K562 (cell line): ENCODE measurements around the gene KIAA0825. TPM values are rescaled to one million over a fixed set of nuclear protein-coding genes. Genes with fewer than 3 reads are reported as not detected.

Experiments used
- ATAC-seq: fragments of 200-7000 bp; cut with Tn5 transposase; 3 replicates; pipeline ENCODE4 v1.9.1; 2020; ENCODE audit warnings: moderate library complexity
- BruUV-seq: library from RNA; stranded (reverse); fragments of 400-500 nt; replicated peaks from 2 replicates; lab custom pipeline; 2021; lab: Mats Ljungman, UMichigan
- CTCF ChIA-PET: fragments of 300-600 bp; formaldehyde crosslinking; extraction: SDS; loops from one replicate; lab custom pipeline; 2021; ENCODE audit warnings: low intra/inter-chr PET ratio; lab: Yijun Ruan, JAX
- POLR2A ChIA-PET: fragments of 300-600, 350-650 bp; sonication (Branson Sonifier 250); formaldehyde crosslinking; extraction: SDS; loops from one replicate; lab custom pipeline; 2021; ENCODE audit warnings: antibody characterized with exemption, inconsistent platforms; lab: Yijun Ruan, JAX
- DNase-seq, 4 experiments: peaks; one replicate each; pipeline versions ENCODE4 v3.0.0 to v3.0.0-alpha.2; 2011 to 2018; ENCODE audit warnings: low spot score in 3 of 4, mixed read lengths in 3 of 4; ENCODE audit errors: extremely low read depth in 1 of 4
- FAIRE-seq: peaks from 2 replicates; lab custom pipeline; 2011; peaks lifted over from hg19 to GRCh38; lab: Jason Lieb, UNC
- H2AFZ ChIP-seq: 2 replicates; pipeline ENCODE4 v1.6.0; 2011; ENCODE audit warnings: low read depth, low read length, control low read depth, inconsistent platforms
- H3K27ac ChIP-seq: fragments of 200-600 bp; 3 replicates; pipeline ENCODE4 v1.8.0; 2011; ENCODE audit warnings: low read depth, mild to moderate bottlenecking, control low read depth, inconsistent platforms, low read length, moderate library complexity, mixed read lengths; ENCODE audit errors: extremely low read depth
- H3K27me3 ChIP-seq, 2 experiments: fragments of 300-600 bp in 1 of 2; 2 replicates in 1 of 2; 3 replicates in 1 of 2; pipeline versions ENCODE4 v1.6.0 to v1.8.0; 2011; ENCODE audit warnings: inconsistent platforms in 2 of 2, low read length in 2 of 2, mild to moderate bottlenecking in 1 of 2, mixed read lengths in 1 of 2, moderate library complexity in 1 of 2; ENCODE audit not compliant: control insufficient read depth in 2 of 2, insufficient read depth in 2 of 2
- H3K36me3 ChIP-seq: fragments of 300-600 bp; 3 replicates; pipeline ENCODE4 v1.8.0; 2011; ENCODE audit warnings: mild to moderate bottlenecking, low read length, inconsistent platforms; ENCODE audit not compliant: control insufficient read depth, insufficient read depth
- H3K4me1 ChIP-seq, 2 experiments: fragments of 200-600 bp in 1 of 2; replicated peaks in 1 of 2; 2 replicates in 1 of 2; 3 replicates in 1 of 2; pipeline versions ENCODE4 v1.5.1 to v1.8.0; 2011; ENCODE audit warnings: inconsistent platforms in 2 of 2, low read length in 2 of 2, mild to moderate bottlenecking in 1 of 2, mixed read lengths in 1 of 2, moderate library complexity in 1 of 2; ENCODE audit not compliant: control insufficient read depth in 2 of 2, insufficient read depth in 2 of 2
- H3K4me2 ChIP-seq: 2 replicates; pipeline ENCODE4 v1.6.1; 2011; ENCODE audit warnings: low read length, control low read depth, inconsistent platforms, mixed read lengths; ENCODE audit not compliant: insufficient read depth
- H3K4me3 ChIP-seq: fragments of 200-600 bp; sonication (generic), shearing (Covaris generic); 2 replicates; pipeline ENCODE4 v1.5.1; 2016; ENCODE audit warnings: control low read depth, inconsistent platforms
- H3K79me2 ChIP-seq: fragments of 200-600 bp; 3 replicates; pipeline ENCODE4 v1.8.0; 2011; ENCODE audit warnings: low read length, inconsistent platforms; ENCODE audit not compliant: control insufficient read depth, insufficient read depth
- H3K9ac ChIP-seq, 2 experiments: 2 replicates each; pipeline versions ENCODE4 v1.6.0 to v1.6.1; 2011; ENCODE audit warnings: low read depth in 2 of 2, low read length in 2 of 2, control low read depth in 1 of 2, inconsistent platforms in 1 of 2, mild to moderate bottlenecking in 1 of 2, mixed read lengths in 1 of 2; ENCODE audit not compliant: insufficient read depth in 1 of 2
- H3K9me1 ChIP-seq: one replicate; pipeline ENCODE4 v1.6.0; 2011; ENCODE audit warnings: inconsistent platforms, mild to moderate bottlenecking, low read length, moderate library complexity; ENCODE audit not compliant: control insufficient read depth, insufficient read depth
- H3K9me3 ChIP-seq: replicated peaks from 2 replicates; pipeline ENCODE4 v1.5.1; 2011; ENCODE audit warnings: low read depth, low read length, inconsistent platforms; ENCODE audit not compliant: control insufficient read depth, insufficient read depth
- H4K20me1 ChIP-seq: replicated peaks from 2 replicates; pipeline ENCODE4 v1.6.1; 2011; ENCODE audit warnings: low read length, inconsistent platforms, mixed read lengths; ENCODE audit not compliant: control insufficient read depth, insufficient read depth
- ARID2 ChIP-seq: fragments of 450-650 bp; IDR thresholded peaks from 2 replicates; pipeline ENCODE4 v1.6.1; 2017; ENCODE audit warnings: antibody characterized with exemption, mild to moderate bottlenecking
- EP300 ChIP-seq: IDR thresholded peaks from 2 replicates; pipeline ENCODE4 v1.6.1; 2012; ENCODE audit warnings: low read length, improper control_type of control experiment
- KLF6 ChIP-seq: fragments of 250-450 bp; sonication (Bioruptor Pico); IDR thresholded peaks from 2 replicates; pipeline ENCODE4 v1.4.0; 2020; ENCODE audit warnings: mild to moderate bottlenecking, moderate library complexity, borderline replicate concordance
- MBD1 ChIP-seq: fragments of 250-450 bp; sonication (Bioruptor Pico); IDR thresholded peaks from 2 replicates; pipeline ENCODE4 v1.8.0; 2022; ENCODE audit warnings: inconsistent platforms
- NFXL1 ChIP-seq: fragments of 450-650 bp; formaldehyde crosslinking; IDR thresholded peaks from 2 replicates; pipeline ENCODE4 v1.4.0; 2021; ENCODE audit warnings: mild to moderate bottlenecking
- RHOXF2B ChIP-seq: fragments of 250-450 bp; sonication (Bioruptor Pico); conservative IDR thresholded peaks from 2 replicates; pipeline ENCODE4 v1.5.1; 2021
- SP1 ChIP-seq: sonication (generic); formaldehyde crosslinking; IDR thresholded peaks from 2 replicates; pipeline ENCODE4 v1.8.1; 2022; ENCODE audit warnings: mild to moderate bottlenecking, missing genetic modification reagents
- WGBS: fragments of 100-300 bp; shearing (Covaris generic); methylation state at CpG from one replicate; pipeline ENCODE4 v1.1.6; 2016; ENCODE audit warnings: low coverage, mixed read lengths; ENCODE audit not compliant: insufficient coverage; ENCODE audit errors: missing lambda C conversion rate; 5-methylcytosine and 5-hydroxymethylcytosine counted together
- in situ Hi-C: fragments of 300-500 bp; cut with MboI; formaldehyde crosslinking; loops from 4 replicates; pipeline ENCODE4 v1.15.0; 2018; ENCODE audit warnings: inconsistent platforms, mixed read lengths
- intact Hi-C: fragments of 100-400 bp; cut with micrococcal nuclease; formaldehyde crosslinking; loops from 2 replicates; pipeline ENCODE4 v1.14.2; 2022
- polyA plus RNA-seq, 8 experiments: library from polyadenylated mRNA; depleted of rRNA in 4 of 8; stranded (reverse) in 5 of 8; unstranded in 3 of 8; fragments of >200 nt; fragmentation: Nextera tagmentation in 2 of 8; fragmentation: Illumina TruSeq in 1 of 8; extraction: Ambion mirVana in 2 of 8; extraction: Trizol in 1 of 8; gene quantifications; 2 replicates each; pipeline versions ENCODE4 v1.2.1 to v1.2.3, GENCODE V29; 2011 to 2014; ENCODE audit warnings: inconsistent platforms in 1 of 8, missing spikeins in 1 of 8
- total RNA-seq, 7 experiments: library from RNA; depleted of rRNA in 6 of 7; stranded (reverse); fragments of >200 nt in 6 of 7; fragmentation: Illumina TruSeq in 2 of 7; extraction: Trizol in 2 of 7; gene quantifications; 2 replicates each; pipeline versions ENCODE4 v1.2.1 to v1.2.3, GENCODE V29; 2011 to 2021; ENCODE audit warnings: low replicate concordance in 1 of 7

Gene KIAA0825
- total and polyA plus RNA-seq, 9 of the 15 experiments (the other 6 are each of a cell fraction or from before 2014, with no cell fraction given) = 0.05 to 0.36 (median 0.16) TPM; not detected in 1

GRCh38 chr5:94480486-94480885 is 137.9 kb downstream of the KIAA0825 start:
- DNase-seq = no peak
- Histone ChIP-seq H3K27me3 (no peaks in the 10 kb centered on the region), H3K9me1 (no peaks in the 10 kb centered on the region), H4K20me1 (no peaks in the 10 kb centered on the region), H3K79me2 (no peaks in the 10 kb centered on the region), H3K4me1 (no peaks in the 10 kb centered on the region), H3K4me2 (no peak overlapping the region), H3K36me3 (no peaks in the 10 kb centered on the region), H3K9me3 (no peaks in the 10 kb centered on the region), H3K9ac (no peak overlapping the region), H2AFZ (no peak overlapping the region), H3K27ac (no peak overlapping the region), H3K4me3 (no peak overlapping the region)
- TF ChIP-seq MBD1 (CRISPR knock-in tag) (no peak), ARID2 (no peak), NFXL1 (no peak), EP300 (no peak), SP1 (CRISPR knock-in tag) (no peak), KLF6 (no peak), RHOXF2B (CRISPR knock-in tag) (no peak)
- in situ Hi-C loops (no loop called here), intact Hi-C loops (no loop called here)
- FAIRE-seq = no peak
- 10% methylated on average over 1 of the region's 1 CpG for WGBS
- POLR2A ChIA-PET = no interaction called here
- CTCF ChIA-PET = no interaction called here
- no TSS peak for BruUV-seq
- ATAC-seq = no peak
